ENCODE measurements around the gene IMPG2.
"Not testable (repeated sequence)": the region's sequence is repeated elsewhere in the genome, so short reads cannot be mapped to it uniquely, and the experiment has no call there.

The IMPG2 gene

GRCh38 chr3:101320475-101320874 lies at the start of gene IMPG2:
TSS of gene IMPG2 (minus strand) at chr3:101320575. CDS start at chr3:101320372, 203 bp downstream.
- DNase-seq (ENCODE audit: extremely low read depth in 1 of 2, low read depth in 1 of 2), result no peak

- DNase-seq (ENCODE audit: extremely low read depth in 1 of 2, low read depth in 1 of 2), result no peak
Observed at GRCh38 chr3:101362406-101362805, 42.0 kb upstream of the IMPG2 start.

- DNase-seq (ENCODE audit: extremely low read depth in 1 of 2, low read depth in 1 of 2), result no peak
Observed at GRCh38 chr3:101351829-101352228, 31.5 kb upstream of the IMPG2 start.

- DNase-seq (ENCODE audit: extremely low read depth in 1 of 2, low read depth in 1 of 2), result no peak
Observed at GRCh38 chr3:101340591-101340990, 20.2 kb upstream of the IMPG2 start.

- no peak for DNase-seq (ENCODE audit: extremely low read depth in 1 of 2, low read depth in 1 of 2)
Observed at GRCh38 chr3:101333883-101334282, 13.5 kb upstream of the IMPG2 start.

- no peak for DNase-seq (ENCODE audit: extremely low read depth in 1 of 2, low read depth in 1 of 2)
Observed at GRCh38 chr3:101329016-101329673, 8.8 kb upstream of the IMPG2 start.

GRCh38 chr3:101325393-101326134 lies 5.2 kb upstream of the IMPG2 start:
- no peak for DNase-seq (ENCODE audit: extremely low read depth in 1 of 2, low read depth in 1 of 2)

GRCh38 chr3:101319531-101319930 lies 844 bp downstream of the IMPG2 start:
- no peak for DNase-seq (ENCODE audit: extremely low read depth in 1 of 2, low read depth in 1 of 2)

GRCh38 chr3:101312545-101312944 lies 7.8 kb downstream of the IMPG2 start:
- no peak for DNase-seq (ENCODE audit: extremely low read depth in 1 of 2, low read depth in 1 of 2)

GRCh38 chr3:101311676-101312075 lies 8.7 kb downstream of the IMPG2 start:
- DNase-seq (ENCODE audit: extremely low read depth in 1 of 2, low read depth in 1 of 2), result no peak

- DNase-seq (ENCODE audit: extremely low read depth in 1 of 2, low read depth in 1 of 2), result no peak
Observed at GRCh38 chr3:101310978-101311375, 9.4 kb downstream of the IMPG2 start.

- DNase-seq (ENCODE audit: extremely low read depth in 1 of 2, low read depth in 1 of 2), result not testable (repeated sequence)
Observed at GRCh38 chr3:101308147-101308772, 12.1 kb downstream of the IMPG2 start.

- no peak for DNase-seq (ENCODE audit: extremely low read depth in 1 of 2, low read depth in 1 of 2)
Observed at GRCh38 chr3:101303836-101304235, 16.5 kb downstream of the IMPG2 start.

GRCh38 chr3:101303089-101303731 lies 17.2 kb downstream of the IMPG2 start:
- DNase-seq (ENCODE audit: extremely low read depth in 1 of 2, low read depth in 1 of 2), result no peak

GRCh38 chr3:101300073-101300472 lies 20.3 kb downstream of the IMPG2 start:
- no peak for DNase-seq (ENCODE audit: extremely low read depth in 1 of 2, low read depth in 1 of 2)

GRCh38 chr3:101292027-101292426 lies 28.3 kb downstream of the IMPG2 start:
- DNase-seq (ENCODE audit: extremely low read depth in 1 of 2, low read depth in 1 of 2), result no peak

- no peak for DNase-seq (ENCODE audit: extremely low read depth in 1 of 2, low read depth in 1 of 2)
Observed at GRCh38 chr3:101288294-101288693, 32.1 kb downstream of the IMPG2 start.

- no peak for DNase-seq (ENCODE audit: extremely low read depth in 1 of 2, low read depth in 1 of 2)
Observed at GRCh38 chr3:101284757-101285156, 35.6 kb downstream of the IMPG2 start.

- DNase-seq (ENCODE audit: extremely low read depth in 1 of 2, low read depth in 1 of 2), result no peak
Observed at GRCh38 chr3:101281521-101282030, 38.8 kb downstream of the IMPG2 start.

- no peak for DNase-seq (ENCODE audit: extremely low read depth in 1 of 2, low read depth in 1 of 2)
Observed at GRCh38 chr3:101279765-101280385, 40.5 kb downstream of the IMPG2 start.

- DNase-seq (ENCODE audit: extremely low read depth in 1 of 2, low read depth in 1 of 2), result no peak
Observed at GRCh38 chr3:101279162-101279561, 41.2 kb downstream of the IMPG2 start.

Data from stimulated activated CD8-positive, alpha-beta memory T cell treated with anti-CD3 and anti-CD28 coated beads, Interleukin-7, amount 100 ng/mL, for 48 hours (primary cell).